Kasumi-1 (cell line): ENCODE results near the gene ADPRM.

Source experiments
- DNase-seq, 2 experiments: peaks; one replicate each; lab custom pipeline; 2025; lab: John Stamatoyannopoulos, UW

ADPRM gene

GRCh38 chr17:10741416-10742135 lies 44.2 kb downstream of the ADPRM start:
- no peak for DNase-seq

DNA sequence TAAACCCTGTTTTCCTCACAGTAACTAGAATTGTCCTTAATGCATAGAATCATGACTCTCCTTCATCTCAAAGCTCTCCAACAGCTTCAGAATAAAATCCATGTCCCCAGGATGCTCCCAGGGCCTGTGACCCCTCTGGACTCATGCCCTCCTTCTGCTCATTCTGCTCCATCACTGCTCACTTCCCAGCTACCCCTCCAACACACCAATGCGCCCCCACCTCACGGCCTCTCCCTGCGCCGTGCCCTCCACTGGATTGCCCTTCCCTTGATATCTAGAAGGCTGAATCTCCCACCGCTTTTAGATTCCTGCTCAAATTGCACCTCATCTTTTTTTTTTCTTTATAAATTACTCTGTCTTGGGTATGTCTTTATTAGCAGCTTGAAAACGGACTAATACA lies 45.0 kb downstream of the ADPRM start:
- no peak for DNase-seq

DNA sequence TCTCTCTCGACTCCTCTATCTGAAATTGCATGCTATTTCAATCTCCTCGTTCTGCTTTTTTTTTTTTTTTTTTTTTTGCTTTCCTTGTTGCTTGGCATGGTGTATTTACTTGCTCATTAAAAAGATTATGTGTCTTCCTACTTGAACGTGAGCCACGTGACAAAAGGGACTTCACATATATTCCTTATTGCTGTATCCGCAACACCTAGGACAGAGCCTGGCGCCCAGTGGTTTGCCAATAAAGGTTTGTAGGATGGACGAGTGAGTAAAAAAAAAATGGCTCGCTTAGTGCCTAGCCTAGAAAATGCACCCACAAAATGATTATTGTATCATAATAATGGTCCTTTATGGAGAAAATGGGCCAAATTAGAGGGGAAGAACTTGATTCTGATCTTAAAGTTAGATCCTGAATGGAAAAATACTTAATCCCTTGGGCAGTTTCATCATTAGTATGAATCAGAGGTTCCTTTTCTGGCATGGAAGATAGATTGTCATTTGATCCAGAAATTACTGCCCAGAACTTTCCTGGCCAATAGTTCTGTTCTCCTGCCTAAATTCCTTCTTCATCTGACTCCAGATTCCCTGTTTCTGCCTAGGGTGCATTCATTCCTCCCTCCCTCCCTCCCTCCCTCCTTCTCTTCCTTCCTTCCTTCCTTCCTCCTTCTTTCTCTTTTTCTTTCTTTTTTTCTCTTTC lies 46.1 kb downstream of the ADPRM start:
- no peak for DNase-seq

DNA sequence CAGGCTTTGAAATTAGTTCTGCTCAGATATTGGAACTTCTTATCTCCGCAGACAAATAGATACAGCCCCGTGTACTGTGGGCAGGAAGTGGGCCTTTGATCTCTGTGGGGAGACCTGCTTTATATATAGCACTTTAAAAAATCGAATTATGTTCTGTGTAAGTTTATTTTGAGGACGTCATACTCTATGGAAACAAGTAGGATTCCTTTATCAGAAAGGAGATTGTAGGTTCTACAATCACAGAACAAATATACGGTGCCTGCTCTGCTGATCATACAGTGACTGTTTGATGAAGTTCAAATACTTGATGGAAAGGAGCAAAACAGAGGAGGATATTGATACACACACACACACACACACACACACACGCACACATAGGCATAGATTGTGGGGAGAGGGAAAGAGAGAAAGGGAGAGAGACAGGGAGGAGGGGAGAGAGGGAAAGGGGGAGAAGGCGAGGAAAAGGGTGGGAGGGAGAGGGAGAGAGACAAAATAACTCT lies 47.2 kb downstream of the ADPRM start:
- DNase-seq, result no peak

- DNase-seq, result no peak
These were observed 47.8 kb downstream of the ADPRM start for GRCh38 chr17:10745231-10745630.

GRCh38 chr17:10748531-10749181 lies 51.3 kb downstream of the ADPRM start:
- no peak for DNase-seq

- DNase-seq, result no peak
These were observed 52.8 kb downstream of the ADPRM start for GRCh38 chr17:10750210-10750609.

DNA sequence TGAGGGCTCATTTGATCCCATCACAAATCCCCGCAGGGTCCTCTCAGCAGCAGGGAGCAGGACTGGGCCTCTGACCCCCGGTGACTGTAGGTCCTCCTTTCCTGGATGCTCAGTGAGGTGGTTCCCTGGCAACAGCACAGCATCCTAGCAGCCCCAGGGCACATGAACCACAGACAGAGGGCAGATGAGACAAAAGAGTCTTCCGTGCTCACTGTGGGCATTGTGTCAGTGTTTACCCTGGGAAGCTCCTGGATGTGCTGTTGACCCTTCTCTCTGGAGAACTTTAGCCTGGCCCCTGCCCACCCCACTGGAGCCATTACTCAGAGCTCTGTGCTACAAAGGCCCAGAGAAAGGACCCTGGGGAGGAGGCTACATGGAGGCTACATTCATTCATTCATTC lies 54.2 kb downstream of the ADPRM start:
- no peak for DNase-seq

- no peak for DNase-seq
These were observed 55.3 kb downstream of the ADPRM start for GRCh38 chr17:10752696-10753095.

- peak; percentile 0 to 13 for DNase-seq
These were observed 56.7 kb downstream of the ADPRM start for GRCh38 chr17:10754109-10754508.

GRCh38 chr17:10754861-10755591 lies 57.6 kb downstream of the ADPRM start:
- DNase-seq, result no peak

DNA sequence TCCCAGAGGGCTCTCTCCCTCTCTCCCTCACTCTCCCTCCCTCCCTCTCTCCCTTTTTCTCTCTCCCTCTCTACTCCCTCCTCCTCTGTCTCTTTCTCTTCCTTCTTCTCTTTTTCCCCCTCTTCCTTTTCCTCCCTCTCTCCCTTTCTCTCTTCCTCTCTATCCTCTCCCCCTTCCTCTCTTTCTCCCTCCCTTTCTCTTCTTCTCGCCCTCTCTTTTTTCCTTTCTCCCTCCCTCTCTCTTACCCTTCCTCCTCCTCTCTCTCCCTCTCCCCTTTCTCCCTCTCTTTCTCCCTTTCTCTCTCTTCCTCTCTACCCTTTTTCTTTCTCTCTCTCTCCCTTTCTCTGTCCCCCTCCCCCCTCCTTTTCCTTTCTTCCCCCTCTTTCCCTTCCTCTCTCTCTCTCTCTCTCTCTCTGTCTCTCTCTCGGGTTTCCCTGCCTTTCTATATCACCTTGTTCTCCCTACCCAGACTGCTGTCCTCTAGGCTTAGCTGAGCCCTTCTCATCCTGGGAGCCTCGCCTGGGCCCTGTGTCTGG lies 58.3 kb downstream of the ADPRM start:
- no peak for DNase-seq

- DNase-seq, result no peak
These were observed 58.8 kb downstream of the ADPRM start for GRCh38 chr17:10756185-10756584.

DNA sequence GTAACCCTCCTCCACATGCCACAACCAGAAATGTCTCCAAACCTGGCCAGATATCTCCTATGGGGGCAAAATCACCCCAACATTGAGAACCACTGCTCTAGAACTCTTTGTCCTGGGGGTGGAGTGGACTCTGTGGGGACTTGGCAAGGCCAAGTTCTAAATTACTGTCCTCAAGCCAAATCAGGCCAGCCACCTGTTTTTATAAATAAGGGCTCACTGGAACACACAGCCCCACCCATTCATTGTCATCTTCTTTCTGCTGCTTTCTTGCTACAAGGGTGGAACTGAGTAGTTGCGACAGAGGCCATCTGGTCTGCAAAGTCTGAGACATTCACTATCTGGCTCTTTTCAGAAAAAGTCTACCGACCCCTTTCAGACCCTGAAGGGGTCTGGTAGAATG lies 59.2 kb downstream of the ADPRM start:
- no peak for DNase-seq

DNA sequence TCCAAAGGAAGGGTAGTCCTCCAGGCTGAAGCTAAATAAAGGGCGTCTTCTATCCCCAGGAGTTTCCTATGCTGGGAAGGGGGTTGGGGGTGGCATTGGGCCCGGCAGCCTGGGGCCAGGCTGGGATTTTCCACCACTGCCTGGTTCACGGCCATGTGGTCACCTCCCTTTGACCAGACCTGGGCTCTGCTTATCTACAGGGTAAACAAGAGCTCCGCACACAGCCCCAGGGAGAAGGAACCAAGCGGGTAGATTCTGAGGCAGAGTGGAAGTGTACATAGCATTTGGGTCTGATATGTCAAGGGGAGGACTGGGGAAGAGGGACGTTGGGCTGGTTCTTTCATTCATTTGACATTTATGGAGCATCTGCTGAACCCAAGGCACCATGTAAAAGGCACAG lies 59.7 kb downstream of the ADPRM start:
- no peak for DNase-seq

- no peak for DNase-seq
These were observed 60.3 kb downstream of the ADPRM start for GRCh38 chr17:10757647-10758046.

DNA sequence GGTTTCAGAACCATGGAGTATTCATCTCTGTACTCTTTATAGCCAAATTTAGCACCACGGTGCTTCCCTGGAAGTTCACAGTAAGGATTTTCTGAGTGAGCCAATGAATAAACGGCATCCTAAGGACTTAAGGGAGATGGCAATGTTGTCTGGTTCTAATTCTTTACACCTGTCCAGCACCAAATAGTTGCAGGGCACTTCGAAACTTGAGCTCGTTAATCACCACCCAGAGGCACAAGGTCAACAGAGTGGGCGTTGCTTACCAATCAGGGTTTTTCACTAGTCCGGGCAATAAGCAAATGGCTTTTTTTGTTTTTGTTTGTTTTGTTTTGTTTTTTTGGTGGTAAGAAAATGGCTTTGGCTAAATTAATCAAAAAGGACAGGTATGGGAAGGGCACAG lies 60.7 kb downstream of the ADPRM start:
- no peak for DNase-seq
